Thyroid gland (tissue), 4 donors: Measurements from ENCODE around the gene MAP6.

ENCODE experiments used
- POLR2A ChIP-seq, 2 donors: fragments of 450-650 bp; IDR thresholded peaks; one replicate each; pipeline ENCODE4 v1.6.1; 2017; ENCODE audit warnings: antibody characterized with exemption in 2 of 2, mild to moderate bottlenecking in 2 of 2, moderate library complexity in 1 of 2
- TF ChIP-seq, protein P1 (sequence below), 6 experiments: fragments of 200-600 bp in 3 of 6; fragments of 450-650 bp in 3 of 6; sonication (generic) in 3 of 6; IDR thresholded peaks; one replicate each; pipeline ENCODE4 v1.5.1; 2016 to 2019; ENCODE audit warnings: antibody characterized with exemption in 6 of 6, mild to moderate bottlenecking in 2 of 6, inconsistent platforms in 1 of 6, moderate library complexity in 1 of 6

DNA sequence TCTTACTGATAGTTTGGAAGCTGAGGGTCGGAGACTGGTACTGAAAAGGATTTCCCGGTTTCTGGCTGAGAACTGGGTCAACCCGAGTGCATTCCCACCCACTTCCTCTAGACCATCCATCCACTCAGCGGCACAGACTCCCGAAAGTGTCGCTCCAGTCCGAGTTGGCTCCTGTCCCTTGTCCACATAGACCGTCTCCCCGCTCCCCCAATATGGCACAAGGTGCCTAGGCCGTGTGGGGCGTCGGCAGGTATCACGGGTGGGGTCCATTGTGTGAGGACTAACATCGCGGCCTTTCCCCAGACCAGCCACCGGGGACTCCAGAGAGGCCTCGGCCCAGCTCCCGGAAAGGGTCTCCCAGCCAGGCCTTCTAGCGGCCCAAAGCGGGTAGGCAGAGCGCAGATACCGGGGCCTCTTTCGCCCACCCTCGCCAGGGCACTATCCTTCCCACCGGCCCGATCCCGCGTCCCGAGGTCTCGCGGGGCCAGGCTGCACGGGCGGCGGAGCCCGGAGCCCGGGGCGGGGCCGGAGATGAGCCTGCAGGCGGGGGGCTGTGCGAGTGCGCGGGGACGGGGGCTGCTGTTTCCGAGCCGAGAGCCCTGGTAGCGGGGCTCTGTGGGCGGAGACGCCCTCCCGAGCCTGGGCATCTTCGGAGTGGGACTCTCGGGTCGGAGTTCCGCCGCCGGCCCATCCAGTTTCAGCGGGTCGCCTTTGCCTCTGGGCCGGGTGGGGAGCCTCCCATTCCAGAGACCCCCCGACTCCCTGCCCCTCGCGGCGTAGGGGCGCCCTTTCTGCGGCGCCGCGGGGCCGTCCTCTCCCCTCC is 85.7 kb downstream of the MAP6 start:
- peak; percentile 12 to 64 for TF ChIP-seq POLR2A (IDR thresholded peaks at IDR 0.05)
- TF ChIP-seq, protein P1, sequence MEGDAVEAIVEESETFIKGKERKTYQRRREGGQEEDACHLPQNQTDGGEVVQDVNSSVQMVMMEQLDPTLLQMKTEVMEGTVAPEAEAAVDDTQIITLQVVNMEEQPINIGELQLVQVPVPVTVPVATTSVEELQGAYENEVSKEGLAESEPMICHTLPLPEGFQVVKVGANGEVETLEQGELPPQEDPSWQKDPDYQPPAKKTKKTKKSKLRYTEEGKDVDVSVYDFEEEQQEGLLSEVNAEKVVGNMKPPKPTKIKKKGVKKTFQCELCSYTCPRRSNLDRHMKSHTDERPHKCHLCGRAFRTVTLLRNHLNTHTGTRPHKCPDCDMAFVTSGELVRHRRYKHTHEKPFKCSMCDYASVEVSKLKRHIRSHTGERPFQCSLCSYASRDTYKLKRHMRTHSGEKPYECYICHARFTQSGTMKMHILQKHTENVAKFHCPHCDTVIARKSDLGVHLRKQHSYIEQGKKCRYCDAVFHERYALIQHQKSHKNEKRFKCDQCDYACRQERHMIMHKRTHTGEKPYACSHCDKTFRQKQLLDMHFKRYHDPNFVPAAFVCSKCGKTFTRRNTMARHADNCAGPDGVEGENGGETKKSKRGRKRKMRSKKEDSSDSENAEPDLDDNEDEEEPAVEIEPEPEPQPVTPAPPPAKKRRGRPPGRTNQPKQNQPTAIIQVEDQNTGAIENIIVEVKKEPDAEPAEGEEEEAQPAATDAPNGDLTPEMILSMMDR (IDR thresholded peaks at IDR 0.05) = peak in 3 of 6 experiments; percentile 14 to 37 (median 34)
